GM21381 (cell line): ENCODE results near the gene KCTD10.
"Not testable (repeated sequence)": the region's sequence is repeated elsewhere in the genome, so short reads cannot be mapped to it uniquely, and the experiment has no call there.

Experiments used
- ATAC-seq: cut with Tn5 transposase; IDR thresholded peaks from one replicate; pipeline ENCODE4 v1.9.1; 2021; ENCODE audit warnings: mild to moderate bottlenecking, moderate library complexity; ENCODE audit not compliant: unreplicated experiment

KCTD10 gene

DNA sequence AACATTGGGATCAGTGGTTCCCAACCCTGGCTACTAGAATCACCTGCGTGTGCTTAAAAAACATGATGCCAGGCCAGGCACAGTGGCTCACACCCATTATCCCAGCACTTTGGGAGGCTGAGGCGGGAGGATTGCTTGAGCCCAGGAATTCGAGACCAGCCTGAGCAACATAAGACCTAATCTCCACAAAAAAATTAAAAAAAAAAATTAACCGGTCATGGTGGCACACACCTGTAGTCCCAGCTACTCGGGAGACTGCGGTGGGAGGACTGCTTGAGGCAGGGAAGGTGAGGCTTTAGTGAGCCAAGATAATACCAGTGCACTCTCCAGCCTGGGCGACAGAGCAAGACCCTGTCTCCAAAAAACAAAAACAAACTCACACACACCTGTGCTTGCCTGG is 2.0 kb downstream of the KCTD10 start:
- ATAC-seq: no peak

DNA sequence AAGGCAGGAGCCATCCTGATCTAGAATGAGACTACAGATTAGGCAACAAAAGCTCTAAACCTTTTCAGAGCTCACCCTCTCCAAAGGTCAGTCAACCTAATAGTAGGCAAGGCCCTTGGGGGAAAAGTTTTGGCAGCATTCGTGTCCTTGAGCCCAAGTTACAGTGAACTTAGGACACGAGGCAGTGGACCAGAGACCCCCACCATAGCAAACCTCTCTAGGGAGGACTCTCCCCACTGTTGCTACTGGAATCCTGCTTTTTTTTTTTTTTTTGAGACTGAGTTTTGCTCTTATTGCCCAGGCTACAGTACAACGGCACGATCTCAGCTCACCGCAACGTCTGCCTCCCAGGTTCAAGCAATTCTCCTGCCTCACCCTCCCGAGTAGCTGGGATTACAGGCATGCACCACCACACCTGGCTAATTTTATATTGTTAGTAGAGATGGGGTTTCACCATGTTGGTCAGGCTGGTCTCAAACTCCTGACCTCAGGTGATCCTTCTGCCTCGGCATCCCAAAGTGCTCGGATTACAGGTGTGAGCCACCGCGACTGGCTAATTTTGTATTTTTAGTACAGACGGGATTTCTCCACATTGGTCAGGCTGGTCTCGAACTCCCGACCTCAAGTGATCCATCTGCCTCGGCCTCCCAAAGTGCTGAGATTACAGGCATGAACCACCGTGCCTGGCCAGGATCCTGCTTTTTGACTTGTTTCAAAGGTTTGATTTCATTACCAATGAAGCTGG is 3.4 kb downstream of the KCTD10 start:
- not testable (repeated sequence) for ATAC-seq

DNA sequence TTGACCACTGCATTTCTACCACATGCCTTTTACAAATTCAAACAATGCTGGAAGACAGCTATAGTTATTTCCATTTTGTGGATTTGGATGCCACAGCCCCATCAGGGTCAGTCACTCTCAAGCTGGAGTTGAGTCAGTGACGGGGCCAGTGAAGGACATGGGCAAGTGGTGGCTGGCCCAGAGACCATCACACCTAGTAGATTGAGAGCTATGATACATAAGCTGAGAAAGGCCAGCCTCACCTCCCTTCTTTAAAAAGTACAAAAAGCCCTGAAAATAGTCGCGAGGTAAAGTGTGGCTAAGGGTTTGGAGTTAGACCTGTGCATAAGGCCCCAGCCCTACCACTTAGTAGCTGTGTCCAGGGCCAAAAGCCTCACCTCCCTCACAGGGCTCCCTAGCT is 4.1 kb downstream of the KCTD10 start:
- ATAC-seq: no peak

DNA sequence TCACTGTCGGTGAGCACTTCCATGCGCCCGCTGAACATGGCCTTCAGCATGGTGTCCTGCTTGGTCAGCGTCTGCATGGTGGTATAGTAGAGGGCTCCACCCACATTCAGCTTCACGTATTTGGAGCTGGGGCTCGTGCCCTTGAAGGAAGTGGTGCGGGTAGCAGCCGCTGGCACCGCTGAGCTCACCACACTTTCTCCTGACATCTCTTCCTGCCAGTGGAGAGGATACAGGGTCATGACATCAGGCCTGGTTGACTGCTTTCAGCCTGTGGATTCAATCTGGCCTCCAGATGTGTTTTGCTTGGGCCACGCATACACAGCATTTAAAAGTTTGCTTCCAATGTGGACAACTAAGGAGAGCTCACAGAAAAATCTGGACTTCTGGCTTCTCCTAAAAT is 7.6 kb downstream of the KCTD10 start:
- ATAC-seq: no peak

DNA sequence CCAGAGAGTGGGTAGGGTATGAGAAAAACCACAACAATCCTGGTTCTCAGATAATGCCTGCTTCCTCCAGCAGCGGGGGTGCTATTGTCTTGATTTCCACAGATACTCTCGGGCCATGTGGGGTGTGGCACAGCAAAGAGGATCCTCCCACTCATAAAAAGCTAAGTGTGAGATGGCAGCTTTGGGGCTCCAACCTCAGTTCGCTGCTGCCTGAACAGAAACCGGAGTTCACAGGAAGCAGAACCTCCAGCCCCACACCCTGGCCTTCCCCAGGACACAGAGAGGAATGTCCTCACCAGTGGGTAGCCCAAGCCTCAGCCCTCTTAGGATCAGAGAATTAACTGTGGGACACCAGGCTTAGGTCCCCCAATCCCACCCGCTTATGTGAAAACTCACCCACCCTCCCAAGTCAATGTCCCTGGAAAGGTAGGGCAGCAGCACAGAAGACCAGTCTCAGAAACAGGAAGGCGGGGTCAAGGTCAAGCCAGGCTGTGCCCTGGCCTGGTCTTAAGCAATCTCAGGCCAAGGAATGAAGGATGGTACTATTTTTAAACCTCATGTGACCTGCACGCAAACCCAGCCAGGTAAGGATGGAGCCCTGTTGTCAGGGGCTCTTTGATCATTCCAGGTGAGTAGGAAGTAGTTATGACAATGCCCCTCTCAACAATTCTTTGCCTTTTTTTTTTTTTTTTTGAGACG is 9.0 kb downstream of the KCTD10 start:
- ATAC-seq: no peak

DNA sequence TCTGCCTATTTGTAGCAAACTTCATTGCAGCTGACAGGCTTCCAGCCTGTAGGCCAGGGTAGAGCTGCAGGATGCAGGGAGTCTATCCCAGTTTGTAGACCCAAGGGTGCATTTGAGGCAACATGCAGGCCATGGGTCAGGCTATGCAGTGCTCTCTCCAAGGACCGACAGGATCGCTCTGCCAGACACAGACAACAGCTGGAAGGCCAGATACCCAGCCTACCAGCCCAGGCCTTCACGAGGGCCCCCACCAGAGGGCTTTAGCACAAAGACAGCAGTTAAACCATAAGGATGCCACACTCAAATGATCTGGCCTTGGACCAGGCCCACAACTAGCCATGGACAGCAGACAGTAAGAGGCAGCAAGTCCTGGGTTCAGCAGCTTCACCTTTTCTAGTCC is 10.3 kb downstream of the KCTD10 start:
- no peak for ATAC-seq

DNA sequence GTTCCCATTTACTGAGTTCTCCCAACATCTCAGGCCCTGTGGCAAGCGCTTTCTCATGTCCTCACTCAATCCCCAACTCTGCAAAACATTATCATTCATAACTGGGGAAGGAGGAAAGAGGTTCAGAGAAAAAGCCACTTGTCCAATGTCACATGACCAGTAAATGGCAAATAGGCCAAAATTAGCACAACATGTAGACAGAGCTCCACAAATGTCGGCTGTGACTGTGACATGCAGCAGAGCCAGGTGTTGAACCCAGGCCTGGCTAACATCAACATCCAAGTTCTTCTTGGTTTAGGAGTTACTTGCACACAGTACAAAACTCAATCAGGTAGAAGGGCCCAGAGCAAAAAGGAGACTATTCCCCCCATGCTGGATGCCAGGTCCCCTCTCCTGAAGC is 10.8 kb downstream of the KCTD10 start:
- ATAC-seq: no peak

DNA sequence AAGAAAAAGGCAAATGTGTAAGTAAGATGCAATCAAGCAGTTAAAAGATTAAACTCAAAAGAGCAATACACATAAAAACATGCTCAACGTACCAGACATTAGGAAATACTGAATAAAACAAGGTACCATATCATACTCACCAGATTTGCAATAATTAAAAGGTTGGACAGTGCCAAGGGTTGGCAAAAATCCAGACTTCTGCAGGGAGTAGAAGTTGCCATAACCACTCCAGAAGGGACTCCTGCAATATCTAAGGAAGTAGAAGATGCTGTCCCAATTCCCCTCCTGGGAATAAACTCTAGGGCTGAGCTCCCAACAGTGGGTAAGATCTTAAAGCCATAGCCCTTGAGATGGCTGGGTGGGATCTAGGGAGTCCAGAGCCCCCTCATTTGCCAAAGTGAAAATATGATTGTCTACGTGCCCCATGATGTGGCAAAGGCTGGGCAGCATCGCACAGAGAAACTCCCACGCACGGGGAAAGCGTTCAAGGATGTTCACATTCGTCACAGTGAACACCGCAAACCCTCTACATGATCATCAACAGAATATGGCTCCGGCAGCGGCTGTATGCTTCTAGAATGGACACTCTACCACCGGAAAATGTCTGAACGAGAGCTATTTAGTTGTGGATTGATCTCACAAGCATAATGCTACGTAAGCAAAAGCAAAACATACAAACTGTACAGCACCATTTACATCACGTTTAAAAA is 12.3 kb downstream of the KCTD10 start:
- no peak for ATAC-seq

DNA sequence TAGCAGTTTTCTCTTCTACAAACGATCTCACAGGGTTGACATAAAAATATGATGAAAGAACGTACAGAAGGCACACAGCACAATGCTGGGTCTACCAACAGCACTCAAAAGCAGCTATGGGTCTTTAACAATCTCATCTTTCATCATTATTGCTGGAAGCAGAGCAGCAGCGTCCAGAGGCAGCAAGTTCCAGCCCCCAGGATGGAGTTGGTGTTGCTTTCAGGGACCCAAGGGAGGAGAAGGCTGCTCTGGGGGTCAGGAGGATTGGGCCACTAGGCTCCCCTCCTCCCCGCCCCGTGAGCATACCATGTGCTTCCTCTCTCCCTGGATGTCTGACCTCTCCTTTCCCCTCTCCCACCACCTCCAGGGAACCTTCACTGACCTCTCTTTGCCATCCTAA is 13.3 kb downstream of the KCTD10 start:
- ATAC-seq: no peak

DNA sequence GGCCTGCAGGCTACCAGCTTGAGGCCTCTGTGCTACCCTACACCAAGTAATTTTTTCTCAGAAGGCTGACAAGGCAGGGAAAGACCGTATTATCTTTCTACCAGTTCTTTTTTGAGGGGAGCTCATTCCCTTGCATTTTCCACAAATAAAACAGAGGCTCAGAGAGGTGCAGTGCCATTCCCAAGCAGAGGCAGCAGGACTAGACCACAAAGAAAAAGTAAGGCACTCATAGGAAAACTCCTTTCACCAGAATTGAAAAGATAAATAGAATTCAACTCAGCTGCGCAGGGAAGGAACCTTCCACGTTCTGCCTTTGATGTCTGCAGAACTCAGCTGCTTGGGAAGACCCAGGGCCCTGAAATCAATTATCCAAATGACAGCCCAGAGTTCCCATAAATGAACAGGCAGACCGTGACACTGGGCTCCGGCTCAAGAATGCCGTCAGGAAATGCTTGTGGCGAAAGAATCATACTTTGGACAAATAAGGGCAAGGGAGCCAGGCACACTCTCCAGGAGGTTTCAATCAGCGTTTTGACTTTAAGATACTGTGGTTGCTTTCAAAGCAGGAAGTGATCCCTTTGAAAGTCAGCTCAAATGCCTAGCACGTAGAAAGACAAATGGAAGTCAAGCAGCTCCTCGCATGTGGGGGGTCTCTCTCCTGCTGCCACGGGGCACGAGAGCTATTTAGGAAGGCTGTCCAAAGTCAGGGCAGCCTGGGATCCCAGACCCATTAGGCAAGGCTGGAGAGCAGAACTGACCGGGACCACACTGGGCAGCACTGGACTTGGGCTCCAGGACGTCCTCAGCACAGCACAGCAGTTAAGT is 14.0 kb downstream of the KCTD10 start:
- ATAC-seq: no peak

DNA sequence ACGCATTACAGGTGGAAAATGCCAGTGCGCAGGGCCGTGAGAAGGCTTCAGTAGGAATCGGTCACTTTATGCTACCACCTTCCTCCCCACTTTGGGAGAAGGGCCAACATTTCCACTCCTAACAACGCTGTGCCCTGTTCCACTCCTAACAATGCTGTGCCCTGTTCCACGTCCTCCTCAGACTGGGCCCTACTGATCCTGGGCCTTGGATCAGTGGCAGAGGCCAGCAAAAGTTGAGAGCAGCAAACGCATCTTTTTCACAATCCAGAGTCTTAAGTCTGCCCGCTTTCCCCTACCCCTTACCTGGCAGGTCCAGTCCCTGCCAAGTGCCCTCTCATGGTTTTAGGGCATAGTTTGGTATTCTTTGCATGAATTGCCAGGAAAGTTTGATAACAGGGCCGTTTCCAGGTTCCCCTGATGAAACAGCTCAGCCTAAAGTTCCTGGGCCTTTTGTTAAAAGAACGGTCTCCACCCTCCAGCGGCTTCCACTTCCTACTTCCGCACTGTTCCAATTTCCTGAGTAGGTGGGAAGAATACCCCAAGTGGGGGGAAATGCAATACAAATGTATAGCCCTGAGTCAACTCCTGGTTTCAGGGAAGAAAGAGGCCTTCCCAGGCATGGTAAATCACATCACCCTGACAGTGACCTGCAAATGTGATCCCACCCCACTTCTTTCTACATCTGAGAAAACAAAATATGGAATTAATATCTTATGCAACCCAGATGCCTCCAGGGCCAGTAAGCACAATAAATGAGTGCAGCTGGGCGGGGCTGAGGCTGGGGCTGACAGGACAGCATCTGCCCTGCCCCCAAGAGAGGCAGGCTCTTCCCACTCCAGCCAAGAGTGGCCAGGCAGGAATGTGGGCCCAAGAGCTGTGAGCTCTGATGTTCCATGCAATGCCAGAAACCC is 15.0 kb downstream of the KCTD10 start:
- ATAC-seq: no peak

DNA sequence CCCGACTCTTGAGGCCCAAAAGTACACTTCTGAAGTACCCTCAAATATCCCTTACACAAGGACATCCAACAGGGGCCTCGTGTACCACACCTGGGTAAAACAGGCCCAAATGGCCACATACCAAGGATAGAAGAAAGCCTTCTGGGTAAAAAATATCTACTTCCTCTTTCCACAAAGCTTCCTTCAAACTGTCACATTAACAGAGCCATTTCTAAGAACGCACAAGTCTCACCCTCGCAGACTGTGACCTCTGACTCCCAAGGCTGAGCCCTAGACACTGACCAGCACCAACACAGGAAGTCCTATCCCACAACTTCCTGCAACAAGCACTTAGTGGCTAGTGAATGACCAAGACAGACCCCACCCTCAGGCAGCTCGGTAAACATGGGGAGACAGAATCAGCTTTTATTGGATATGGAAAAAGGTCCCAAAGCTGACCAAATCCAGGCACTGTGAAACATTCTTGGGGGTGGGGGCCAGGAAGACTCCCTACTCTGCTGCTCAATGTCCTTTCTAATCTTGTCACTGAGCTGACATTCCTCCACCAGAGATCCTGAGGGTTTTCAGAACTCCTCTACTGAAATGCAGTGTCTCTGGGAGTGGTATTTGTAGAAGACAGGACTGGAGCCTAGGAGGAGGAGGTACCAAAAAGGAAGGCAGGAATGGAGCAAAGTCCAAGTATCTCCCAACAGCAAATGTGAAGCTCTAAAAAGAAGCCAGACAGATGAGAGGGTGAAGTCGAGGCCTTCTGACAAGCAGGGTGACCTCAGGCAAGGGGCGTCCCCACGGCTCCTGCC is 15.9 kb downstream of the KCTD10 start:
- no peak for ATAC-seq

DNA sequence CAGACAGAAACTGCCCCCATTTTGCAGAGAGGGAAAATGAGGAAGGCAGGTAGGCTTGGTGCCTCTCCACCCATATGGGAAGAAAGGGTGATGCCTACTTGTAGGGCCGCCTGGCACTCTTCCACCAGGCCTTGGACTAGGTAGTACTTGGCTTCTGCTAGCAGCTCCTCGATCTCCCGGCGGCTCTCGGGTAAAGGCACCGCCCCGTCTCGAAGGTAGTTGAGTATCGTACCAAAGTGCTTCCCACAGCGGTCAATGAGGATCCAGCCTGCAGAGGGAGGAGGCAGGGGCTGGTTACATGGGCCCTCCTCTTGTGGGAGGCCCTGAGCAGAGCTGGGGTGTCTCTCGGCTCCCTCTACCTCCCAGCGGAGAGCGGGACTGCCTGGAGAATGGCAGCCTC is 16.6 kb downstream of the KCTD10 start:
- no peak for ATAC-seq

DNA sequence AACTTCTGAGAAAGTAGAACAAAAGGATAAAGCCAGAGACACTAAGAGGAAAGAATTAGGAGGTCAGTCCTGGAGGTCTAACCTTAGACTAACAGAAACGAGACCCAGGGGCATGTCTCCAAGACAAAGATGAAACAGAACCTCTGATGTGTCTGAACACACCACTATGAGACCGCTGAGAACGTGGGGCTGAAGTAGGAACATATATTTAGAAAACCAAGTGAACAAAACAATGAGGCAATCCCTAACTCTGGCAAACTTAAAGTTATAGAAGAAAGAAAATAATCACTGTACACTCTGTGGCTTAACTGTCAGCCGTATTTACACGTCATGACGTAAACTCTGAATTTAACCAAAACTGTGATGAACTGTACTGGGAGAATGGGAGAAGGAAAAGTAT is 17.9 kb downstream of the KCTD10 start:
- no peak for ATAC-seq

DNA sequence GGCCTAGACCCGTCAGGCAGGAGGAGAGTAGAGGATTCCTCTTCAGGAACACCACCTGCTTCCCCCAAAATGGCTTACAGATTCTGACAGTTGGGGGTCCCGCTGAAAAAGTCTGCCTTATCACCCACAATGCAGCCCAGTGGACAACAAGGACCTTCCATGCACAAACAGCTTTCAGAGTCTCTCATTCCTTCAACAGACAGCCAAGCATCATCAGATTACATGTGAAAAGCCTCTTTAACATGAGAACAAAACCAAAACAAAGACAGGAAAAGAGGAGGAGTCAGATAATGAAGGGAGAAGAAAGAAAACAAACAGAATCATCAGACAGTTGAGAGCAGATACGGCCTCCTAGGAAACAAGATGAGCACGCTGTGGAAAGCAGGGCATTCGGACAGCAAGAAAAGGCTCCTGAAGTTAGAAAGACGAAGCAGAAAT is 18.3 kb downstream of the KCTD10 start:
- no peak for ATAC-seq

DNA sequence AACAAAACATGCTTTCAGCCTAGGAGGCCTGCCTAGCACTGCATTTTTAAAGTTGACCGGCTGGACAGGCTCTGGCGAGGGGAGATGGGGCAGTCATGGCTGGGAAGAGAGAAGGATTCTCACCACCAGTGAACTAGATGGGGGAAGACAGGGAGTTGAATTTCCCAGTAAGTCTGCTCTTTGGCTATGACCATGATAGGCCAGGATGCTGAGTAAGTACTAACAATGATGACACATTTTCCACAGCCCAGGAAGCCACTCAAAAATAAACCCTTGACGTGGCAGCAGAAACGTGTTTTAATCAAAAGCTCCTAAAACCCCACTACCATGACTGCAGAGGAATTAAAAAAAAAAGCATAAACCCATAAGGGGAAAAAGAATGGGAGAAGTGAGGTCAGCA is 19.0 kb downstream of the KCTD10 start:
- ATAC-seq: no peak

DNA sequence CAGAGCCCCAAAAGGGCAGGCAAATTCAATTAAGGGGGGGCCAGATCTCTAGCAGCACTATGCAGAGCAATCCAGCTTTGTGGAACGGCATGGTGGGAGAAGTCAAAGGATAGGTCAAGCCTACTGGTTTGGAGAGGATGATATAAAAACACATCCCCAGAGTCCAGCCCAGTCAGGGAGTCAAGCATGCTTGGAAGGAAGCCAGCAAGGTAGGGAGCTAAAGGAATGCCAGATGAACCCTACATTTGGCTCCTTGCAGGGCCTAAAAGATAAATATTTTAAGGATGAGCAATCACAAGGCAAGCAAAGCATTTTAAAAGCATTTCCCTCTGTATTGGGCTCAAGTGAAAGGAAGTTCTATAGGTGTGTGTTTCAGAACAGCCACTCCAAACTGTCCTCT is 21.4 kb downstream of the KCTD10 start:
- ATAC-seq: no peak

DNA sequence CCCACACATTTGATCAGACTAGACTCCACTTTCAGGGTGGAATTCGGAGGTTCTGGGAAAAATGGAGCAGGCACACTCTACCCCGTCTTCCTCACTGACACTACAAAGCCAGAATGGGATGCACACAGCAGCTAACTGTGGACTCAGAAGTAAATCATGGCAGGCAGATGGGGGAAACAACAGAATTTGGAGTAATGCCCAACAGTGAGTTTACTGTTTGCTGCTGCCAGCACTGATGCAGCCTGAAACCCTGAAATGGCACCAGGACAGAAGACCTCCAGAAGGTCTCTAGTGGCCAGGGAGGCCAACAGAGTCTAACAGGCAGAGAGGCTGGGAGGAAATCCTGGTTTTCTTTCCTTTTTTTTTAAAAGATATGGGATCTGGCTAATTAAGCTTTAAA is 24.6 kb downstream of the KCTD10 start:
- no peak for ATAC-seq

DNA sequence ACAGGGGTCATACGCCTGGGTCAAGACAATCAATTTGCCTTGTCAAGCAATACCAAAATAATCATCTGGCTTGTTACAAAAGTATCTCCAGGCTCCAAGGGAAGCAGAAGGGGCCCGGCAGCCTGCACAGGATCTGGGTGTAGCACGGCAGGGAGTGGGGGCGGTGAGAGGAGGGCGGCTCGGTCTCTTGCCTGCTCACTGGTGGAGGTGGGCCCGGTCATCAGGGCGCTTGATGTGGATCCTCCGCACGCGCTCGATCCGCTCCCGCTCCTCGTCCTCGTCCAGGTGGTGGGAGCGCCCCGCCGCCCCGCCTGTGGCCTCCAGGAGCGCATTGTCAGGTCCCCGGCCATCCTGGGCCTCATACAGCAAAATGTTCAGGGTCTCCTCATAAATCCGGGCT is 25.7 kb downstream of the KCTD10 start:
- ATAC-seq: no peak
